ENCODE data around the gene SYT12.

GRCh38 chr11:66975405-66976027 is 47.4 kb upstream of the SYT12 start:
- TF ChIP-seq CTCF (IDR thresholded peaks at IDR 0.05; ENCODE audit: borderline replicate concordance, extremely low read depth, low read length, poor library complexity, severe bottlenecking) (no peak), EZH2 (IDR thresholded peaks at IDR 0.05; ENCODE audit: borderline replicate concordance, low read depth, low read length, severe bottlenecking) (no peak)
